Caco-2 (cell line): Measurements from ENCODE around the gene PTGES2. TPM values are rescaled to one million over a fixed set of nuclear protein-coding genes. Genes with fewer than 3 reads are reported as not detected.
A peak's percentile ranks its signal among the peaks of the same experiment; 100 is the strongest.

Experiments used
- BruUV-seq: library from RNA; stranded (reverse); fragments of 400-500 nt; replicated peaks from 2 replicates; lab custom pipeline; 2021; lab: Mats Ljungman, UMichigan
- CTCF ChIA-PET: fragments of 300-600 bp; sonication (Branson Sonifier 250); formaldehyde crosslinking; loops from one replicate; lab custom pipeline; 2022; ENCODE audit warnings: antibody characterized with exemption; lab: Charles Lee
- POLR2A ChIA-PET: fragments of 300-600 bp; sonication (Branson Sonifier 250); formaldehyde crosslinking; loops from one replicate; lab custom pipeline; 2022; ENCODE audit warnings: antibody characterized with exemption; lab: Charles Lee
- DNase-seq, 2 experiments: peaks; one replicate each; pipeline versions ENCODE4 v3.0.0 to v3.0.0-alpha.2; 2020 to 2022
- H3K27me3 ChIP-seq: replicated peaks from 2 replicates; pipeline ENCODE4 v1.6.0; 2011; ENCODE audit warnings: low read length; ENCODE audit not compliant: control insufficient read depth, insufficient read depth
- H3K36me3 ChIP-seq: 2 replicates; pipeline ENCODE4 v1.5.1; 2011; ENCODE audit warnings: low read length; ENCODE audit not compliant: control insufficient read depth, insufficient read depth
- H3K4me1 ChIP-seq: fragments of 250-450 bp; sonication (Bioruptor Pico); 2 replicates; pipeline ENCODE4 v1.5.1; 2020; ENCODE audit warnings: mild to moderate bottlenecking
- H3K4me3 ChIP-seq: 2 replicates; pipeline ENCODE4 v1.5.1; 2011; ENCODE audit warnings: low read depth, mild to moderate bottlenecking, control low read depth, low read length
- H3K9me3 ChIP-seq: fragments of 250-450 bp; sonication (Bioruptor Pico); 2 replicates; pipeline ENCODE4 v1.5.1; 2020; ENCODE audit warnings: mild to moderate bottlenecking, moderate library complexity
- H3K27ac Mint-ChIP-seq: one replicate; pipeline ENCODE4 v1.8.0; 2022; ENCODE audit warnings: mixed read lengths; ENCODE audit not compliant: unreplicated experiment
- H3K27me3 Mint-ChIP-seq: one replicate; pipeline ENCODE4 v1.8.0; 2022; ENCODE audit warnings: mixed read lengths; ENCODE audit not compliant: insufficient read depth, unreplicated experiment
- H3K36me3 Mint-ChIP-seq: one replicate; pipeline ENCODE4 v1.8.0; 2022; ENCODE audit warnings: mild to moderate bottlenecking, mixed read lengths; ENCODE audit not compliant: insufficient read depth, unreplicated experiment
- H3K4me1 Mint-ChIP-seq: one replicate; pipeline ENCODE4 v1.8.0; 2022; ENCODE audit warnings: low read depth, mixed read lengths; ENCODE audit not compliant: unreplicated experiment
- H3K4me3 Mint-ChIP-seq: one replicate; pipeline ENCODE4 v1.8.0; 2022; ENCODE audit warnings: mild to moderate bottlenecking, moderate library complexity, mixed read lengths; ENCODE audit not compliant: unreplicated experiment
- H3K9me3 Mint-ChIP-seq: one replicate; pipeline ENCODE4 v1.8.0; 2022; ENCODE audit warnings: mixed read lengths; ENCODE audit not compliant: unreplicated experiment
- CTCF ChIP-seq, 2 experiments: fragments of 200-600 bp in 1 of 2; IDR thresholded peaks; 1 replicate in 1 of 2; 2 replicates in 1 of 2; pipeline versions ENCODE4 v1.5.1 to v1.8.0; 2011 to 2022; ENCODE audit warnings: antibody characterized with exemption in 1 of 2, control low read depth in 1 of 2, inconsistent platforms in 1 of 2, low read depth in 1 of 2, low read length in 1 of 2, mild to moderate bottlenecking in 1 of 2, moderate library complexity in 1 of 2; ENCODE audit not compliant: insufficient read depth in 1 of 2, severe bottlenecking in 1 of 2, unreplicated experiment in 1 of 2
- intact Hi-C: fragments of 100-400 bp; cut with micrococcal nuclease; formaldehyde crosslinking; loops from one replicate; pipeline ENCODE4 v1.10.0; 2022; ENCODE audit not compliant: unreplicated experiment
- total RNA-seq: library from RNA; stranded (reverse); gene quantifications from 2 replicates; pipeline ENCODE4 v1.2.3, GENCODE V29; 2022

The PTGES2 gene
- total RNA-seq, 1 experiment from 2014 or later = 123 TPM

GRCh38 chr9:128168731-128169308 lies 41.3 kb upstream of the PTGES2 start:
- H3K4me1 Mint-ChIP-seq = no peaks in the 10 kb centered on the region
- POLR2A ChIA-PET = interaction anchor here (0.6 to 1.2 kb wide), 2 partner anchors 9 to 50 kb away, joined by 3 to 5 read pairs; no protein-coding TSS in a partner anchor
- no peak for TF ChIP-seq CTCF (IDR thresholded peaks at IDR 0.05; ENCODE audit: insufficient read depth in 1 of 2, low read depth in 1 of 2, low read length in 1 of 2, severe bottlenecking in 1 of 2, unreplicated experiment in 1 of 2)
- H3K27me3 Mint-ChIP-seq = no peaks in the 10 kb centered on the region
- CTCF ChIA-PET = interaction anchor here (0.6 kb wide), 1 partner anchor 296 kb away, joined by 3 read pairs; no protein-coding TSS in a partner anchor
- H3K36me3 Mint-ChIP-seq = peaks cover 61% of the 10 kb centered on the region
- no peaks in the 10 kb centered on the region for H3K9me3 ChIP-seq
- DNase-seq = no peak
- H3K27ac Mint-ChIP-seq = peak overlapping the region; percentile 60
- H3K36me3 ChIP-seq = peaks cover 2% of the 10 kb centered on the region
- no peaks in the 10 kb centered on the region for H3K27me3 ChIP-seq
- intact Hi-C loops = no loop called here
- H3K4me3 ChIP-seq = no peak overlapping the region
- no peak overlapping the region for H3K4me3 Mint-ChIP-seq
- no peaks in the 10 kb centered on the region for H3K4me1 ChIP-seq
- BruUV-seq = no TSS peak
- no peaks in the 10 kb centered on the region for H3K9me3 Mint-ChIP-seq

DNA sequence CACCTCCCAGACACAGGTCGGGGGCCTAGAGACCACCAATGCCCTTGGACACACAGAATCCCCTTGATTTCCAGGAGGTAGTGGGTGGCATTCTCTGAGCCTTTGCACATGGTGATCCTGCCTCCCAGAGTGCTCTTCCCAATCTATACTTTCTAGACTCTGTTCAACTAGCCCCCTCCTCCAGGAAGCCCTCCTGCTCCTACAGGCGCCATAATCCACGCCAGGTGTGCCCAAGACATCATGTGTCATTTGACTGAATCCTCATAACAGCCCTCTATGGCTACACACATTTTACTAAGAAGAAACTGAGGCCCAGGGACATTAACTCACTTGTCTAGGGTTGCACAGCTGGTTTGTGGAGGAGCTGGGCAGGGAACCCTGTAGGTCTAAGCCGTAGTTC lies 39.7 kb upstream of the PTGES2 start:
- no peak overlapping the region for H3K27ac Mint-ChIP-seq
- POLR2A ChIA-PET = no interaction called here
- no peaks in the 10 kb centered on the region for H3K4me1 Mint-ChIP-seq

DNA sequence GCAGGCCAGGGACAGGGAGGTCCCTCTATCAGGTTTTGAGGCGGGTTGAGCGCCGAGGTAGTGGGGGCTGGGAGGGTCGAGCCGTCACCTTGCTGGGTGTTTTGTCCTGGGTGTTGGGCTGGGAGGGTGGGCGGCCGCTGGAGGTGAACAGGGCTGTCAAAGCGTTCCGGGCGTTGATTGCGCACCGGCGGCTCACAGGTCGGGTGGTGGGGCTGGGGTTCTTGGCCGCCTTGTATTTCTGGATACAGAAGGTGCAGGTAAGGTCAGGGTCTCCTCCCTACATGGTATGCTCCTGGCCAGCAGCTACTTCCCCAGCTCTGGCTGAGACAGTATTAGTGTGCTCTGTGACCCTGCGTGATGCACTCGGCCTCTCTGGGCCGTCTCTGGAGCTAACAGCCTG lies 38.6 kb upstream of the PTGES2 start:
- H3K36me3 ChIP-seq = peaks cover 2% of the 10 kb centered on the region
- peaks cover 65% of the 10 kb centered on the region for H3K36me3 Mint-ChIP-seq

More for the DNA sequence above, 39.7 kb upstream of the PTGES2 start:
- H3K9me3 ChIP-seq = no peaks in the 10 kb centered on the region
- H3K27me3 ChIP-seq = no peaks in the 10 kb centered on the region
- BruUV-seq = no TSS peak
- DNase-seq = no peak
- H3K27me3 Mint-ChIP-seq = no peaks in the 10 kb centered on the region
- no peaks in the 10 kb centered on the region for H3K9me3 Mint-ChIP-seq
- H3K4me3 Mint-ChIP-seq = no peak overlapping the region
- no peaks in the 10 kb centered on the region for H3K4me1 ChIP-seq
- H3K36me3 ChIP-seq = peaks cover 2% of the 10 kb centered on the region
- no peak for TF ChIP-seq CTCF (IDR thresholded peaks at IDR 0.05; ENCODE audit: insufficient read depth in 1 of 2, low read depth in 1 of 2, low read length in 1 of 2, severe bottlenecking in 1 of 2, unreplicated experiment in 1 of 2)
- no peak overlapping the region for H3K4me3 ChIP-seq
- intact Hi-C loops = no loop called here
- CTCF ChIA-PET = no interaction called here
- H3K36me3 Mint-ChIP-seq = peaks cover 69% of the 10 kb centered on the region

More for the DNA sequence above, 38.6 kb upstream of the PTGES2 start:
- Histone ChIP-seq H3K4me3 (no peak overlapping the region), H3K27me3 (no peaks in the 10 kb centered on the region), H3K9me3 (no peaks in the 10 kb centered on the region), H3K4me1 (0 out of 2 replicates have a peak, but pooled peaks cover 2% of the 10 kb centered on the region)
- intact Hi-C loops = no loop called here
- DNase-seq = no peak
- Mint-ChIP-seq H3K4me3 (no peak overlapping the region), H3K9me3 (no peaks in the 10 kb centered on the region), H3K4me1 (no peaks in the 10 kb centered on the region), H3K27me3 (no peaks in the 10 kb centered on the region), H3K27ac (no peak overlapping the region)
- TF ChIP-seq CTCF (IDR thresholded peaks at IDR 0.05; ENCODE audit: insufficient read depth in 1 of 2, low read depth in 1 of 2, low read length in 1 of 2, severe bottlenecking in 1 of 2, unreplicated experiment in 1 of 2) = no peak
- POLR2A ChIA-PET = no interaction called here
- TSS peak; percentile 25 for BruUV-seq
- CTCF ChIA-PET = no interaction called here
